HepG2 (cell line): ENCODE data around the gene PLCXD1. TPM values are rescaled to one million over a fixed set of nuclear protein-coding genes. Genes with fewer than 3 reads are reported as not detected.

ENCODE experiments used
- SRSF1 ChIP-seq: fragments of 200-400 bp; formaldehyde crosslinking; optimal IDR thresholded peaks from 2 replicates; pipeline ENCODE3; 2017; ENCODE audit warnings: mild to moderate bottlenecking, low read depth, low read length, moderate library complexity
- ZBTB40 ChIP-seq, 2 experiments: fragments of 450-650 bp in 1 of 2; sonication (generic) in 1 of 2; formaldehyde crosslinking in 1 of 2; IDR thresholded peaks; 2 replicates each; pipeline versions ENCODE4 v1.6.1 to v1.8.0; 2016 to 2022; ENCODE audit warnings: antibody characterized with exemption in 1 of 2, mild to moderate bottlenecking in 1 of 2, missing genetic modification reagents in 1 of 2
- ZNF446 ChIP-seq: sonication (generic); formaldehyde crosslinking; IDR thresholded peaks from 2 replicates; pipeline ENCODE4 v1.5.0; 2020; ENCODE audit warnings: mild to moderate bottlenecking, missing genetic modification reagents
- polyA plus RNA-seq, 8 experiments: library from polyadenylated mRNA; depleted of rRNA in 3 of 8; stranded (reverse) in 7 of 8; unstranded in 1 of 8; fragments of >200 nt; fragmentation: Illumina TruSeq in 4 of 8; extraction: Trizol in 4 of 8; gene quantifications; 2 replicates each; pipeline versions ENCODE4 v1.2.1 to v1.2.3, GENCODE V29; 2011 to 2016; ENCODE audit warnings: low read depth in 4 of 8, missing spikeins in 1 of 8, mixed read lengths in 1 of 8; ENCODE audit not compliant: insufficient read depth in 1 of 8
- total RNA-seq, 5 experiments: library from RNA; depleted of rRNA; stranded (reverse); fragments of >200 nt; fragmentation: Illumina TruSeq; extraction: Trizol; gene quantifications; 2 replicates each; pipeline ENCODE4 v1.2.3, GENCODE V29; 2016; ENCODE audit warnings: low read depth in 1 of 5
- TF ChIP-seq, protein P1 (sequence below): sonication (generic); formaldehyde crosslinking; IDR thresholded peaks from 2 replicates; pipeline ENCODE4 v1.5.1; 2020; ENCODE audit warnings: missing genetic modification reagents, mild to moderate bottlenecking, borderline replicate concordance
- TF ChIP-seq, protein P2 (sequence below): sonication (generic); formaldehyde crosslinking; IDR thresholded peaks from 2 replicates; pipeline ENCODE4 v1.5.0; 2020; ENCODE audit warnings: mild to moderate bottlenecking, missing genetic modification reagents

PLCXD1 gene
- total and polyA plus RNA-seq, 2 of the 13 experiments (the other 11 are each of a cell fraction or from before 2014, with no cell fraction given) = 87.7 to 153 TPM

- TF ChIP-seq, protein P1, sequence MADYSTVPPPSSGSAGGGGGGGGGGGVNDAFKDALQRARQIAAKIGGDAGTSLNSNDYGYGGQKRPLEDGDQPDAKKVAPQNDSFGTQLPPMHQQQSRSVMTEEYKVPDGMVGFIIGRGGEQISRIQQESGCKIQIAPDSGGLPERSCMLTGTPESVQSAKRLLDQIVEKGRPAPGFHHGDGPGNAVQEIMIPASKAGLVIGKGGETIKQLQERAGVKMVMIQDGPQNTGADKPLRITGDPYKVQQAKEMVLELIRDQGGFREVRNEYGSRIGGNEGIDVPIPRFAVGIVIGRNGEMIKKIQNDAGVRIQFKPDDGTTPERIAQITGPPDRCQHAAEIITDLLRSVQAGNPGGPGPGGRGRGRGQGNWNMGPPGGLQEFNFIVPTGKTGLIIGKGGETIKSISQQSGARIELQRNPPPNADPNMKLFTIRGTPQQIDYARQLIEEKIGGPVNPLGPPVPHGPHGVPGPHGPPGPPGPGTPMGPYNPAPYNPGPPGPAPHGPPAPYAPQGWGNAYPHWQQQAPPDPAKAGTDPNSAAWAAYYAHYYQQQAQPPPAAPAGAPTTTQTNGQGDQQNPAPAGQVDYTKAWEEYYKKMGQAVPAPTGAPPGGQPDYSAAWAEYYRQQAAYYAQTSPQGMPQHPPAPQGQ (CRISPR knock-in tag) = no peak
- no peak for TF ChIP-seq ZBTB40 (IDR thresholded peaks at IDR 0.05)
- TF ChIP-seq ZBTB40 (CRISPR knock-in tag; IDR thresholded peaks at IDR 0.05) = no peak
- TF ChIP-seq, protein P2, sequence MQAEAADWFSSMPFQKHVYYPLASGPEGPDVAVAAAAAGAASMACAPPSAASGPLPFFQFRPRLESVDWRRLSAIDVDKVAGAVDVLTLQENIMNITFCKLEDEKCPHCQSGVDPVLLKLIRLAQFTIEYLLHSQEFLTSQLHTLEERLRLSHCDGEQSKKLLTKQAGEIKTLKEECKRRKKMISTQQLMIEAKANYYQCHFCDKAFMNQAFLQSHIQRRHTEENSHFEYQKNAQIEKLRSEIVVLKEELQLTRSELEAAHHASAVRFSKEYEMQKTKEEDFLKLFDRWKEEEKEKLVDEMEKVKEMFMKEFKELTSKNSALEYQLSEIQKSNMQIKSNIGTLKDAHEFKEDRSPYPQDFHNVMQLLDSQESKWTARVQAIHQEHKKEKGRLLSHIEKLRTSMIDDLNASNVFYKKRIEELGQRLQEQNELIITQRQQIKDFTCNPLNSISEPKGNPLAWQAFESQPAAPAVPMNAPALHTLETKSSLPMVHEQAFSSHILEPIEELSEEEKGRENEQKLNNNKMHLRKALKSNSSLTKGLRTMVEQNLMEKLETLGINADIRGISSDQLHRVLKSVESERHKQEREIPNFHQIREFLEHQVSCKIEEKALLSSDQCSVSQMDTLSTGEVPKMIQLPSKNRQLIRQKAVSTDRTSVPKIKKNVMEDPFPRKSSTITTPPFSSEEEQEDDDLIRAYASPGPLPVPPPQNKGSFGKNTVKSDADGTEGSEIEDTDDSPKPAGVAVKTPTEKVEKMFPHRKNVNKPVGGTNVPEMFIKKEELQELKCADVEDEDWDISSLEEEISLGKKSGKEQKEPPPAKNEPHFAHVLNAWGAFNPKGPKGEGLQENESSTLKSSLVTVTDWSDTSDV (CRISPR knock-in tag) = no peak
- no peak for TF ChIP-seq ZNF446 (CRISPR knock-in tag)
- no peak for TF ChIP-seq SRSF1
Measured at GRCh38 chrX:345020-345925, 64.1 kb downstream of the PLCXD1 start (continued).
